Ascending aorta (tissue), 2 donors: ENCODE data around the gene PRKAG1. TPM values are rescaled to one million over a fixed set of nuclear protein-coding genes. Genes with fewer than 3 reads are reported as not detected.

Experiments used
- DNase-seq, 2 donors: peaks; one replicate each; pipeline ENCODE4 v3.0.0-alpha.2; 2019; ENCODE audit warnings: low spot score in 2 of 2
- H3K27ac ChIP-seq, 2 donors: fragments of 200-600 bp; sonication (generic); one replicate each; pipeline ENCODE4 v1.5.1; 2016 to 2017; ENCODE audit warnings: mild to moderate bottlenecking in 1 of 2
- H3K27me3 ChIP-seq: fragments of 200-600 bp; sonication (generic); one replicate; pipeline ENCODE4 v1.5.1; 2017
- H3K36me3 ChIP-seq, 2 donors: fragments of 200-600 bp; sonication (generic); one replicate each; pipeline ENCODE4 v1.5.1; 2016
- H3K4me1 ChIP-seq, 2 donors: fragments of 200-600 bp; sonication (generic); one replicate each; pipeline ENCODE4 v1.5.1; 2016 to 2017; ENCODE audit warnings: mild to moderate bottlenecking in 1 of 2
- H3K4me3 ChIP-seq, 2 donors: fragments of 200-600 bp; sonication (generic); one replicate each; pipeline ENCODE4 v1.5.1; 2016 to 2017; ENCODE audit warnings: mild to moderate bottlenecking in 1 of 2
- H3K9me3 ChIP-seq, 2 donors: fragments of 200-600 bp; sonication (generic); one replicate each; pipeline ENCODE4 v1.5.1; 2016
- intact Hi-C: fragments of 100-400 bp; cut with DNase I; formaldehyde crosslinking; loops from one replicate; pipeline ENCODE4 v1.15.1; 2023
- total RNA-seq: library from RNA; depleted of rRNA; stranded (reverse); fragments of >200 nt; gene quantifications from one replicate; pipeline ENCODE4 v1.1.0, GENCODE V29; 2016
- TF ChIP-seq, protein P1 (sequence below), 3 experiments: fragments of 200-600 bp in 2 of 3; fragments of 450-650 bp in 1 of 3; sonication (generic) in 2 of 3; IDR thresholded peaks; one replicate each; pipeline ENCODE4 v1.5.1; 2016 to 2019; ENCODE audit warnings: antibody characterized with exemption in 3 of 3, mild to moderate bottlenecking in 1 of 3, moderate library complexity in 1 of 3

Gene PRKAG1
- total RNA-seq, 1 donor from 2014 or later = 32.8 TPM

DNA sequence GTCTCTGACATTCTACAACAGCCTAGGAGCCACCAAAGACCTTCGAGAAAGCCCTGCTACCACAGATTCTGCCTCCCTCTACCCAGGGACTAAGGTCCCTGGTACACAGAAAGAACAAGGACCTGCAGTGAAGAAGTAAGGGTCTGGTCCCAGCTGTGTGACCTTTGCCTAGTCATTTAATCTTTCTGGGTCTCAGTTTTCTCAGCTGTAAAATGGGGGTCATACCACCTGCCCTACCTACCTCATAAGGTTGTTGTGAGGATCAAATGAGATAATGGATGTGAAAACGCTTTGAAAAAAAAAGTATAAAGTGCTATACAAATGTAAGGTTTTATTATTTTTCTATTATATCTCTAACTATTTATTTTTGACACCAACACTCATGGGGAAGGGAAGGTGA lies 5.2 kb upstream of the PRKAG1 start:
- DNase-seq = no peak
- Histone ChIP-seq H3K9me3 (no peaks in the 10 kb centered on the region), H3K27ac (no peak overlapping the region), H3K27me3 (no peaks in the 10 kb centered on the region), H3K4me1 (peaks cover 0 to 6% of the 10 kb centered on the region in 2 donors), H3K36me3 (peaks cover 72 to 82% of the 10 kb centered on the region in 2 donors), H3K4me3 (no peak overlapping the region)
- TF ChIP-seq, protein P1, sequence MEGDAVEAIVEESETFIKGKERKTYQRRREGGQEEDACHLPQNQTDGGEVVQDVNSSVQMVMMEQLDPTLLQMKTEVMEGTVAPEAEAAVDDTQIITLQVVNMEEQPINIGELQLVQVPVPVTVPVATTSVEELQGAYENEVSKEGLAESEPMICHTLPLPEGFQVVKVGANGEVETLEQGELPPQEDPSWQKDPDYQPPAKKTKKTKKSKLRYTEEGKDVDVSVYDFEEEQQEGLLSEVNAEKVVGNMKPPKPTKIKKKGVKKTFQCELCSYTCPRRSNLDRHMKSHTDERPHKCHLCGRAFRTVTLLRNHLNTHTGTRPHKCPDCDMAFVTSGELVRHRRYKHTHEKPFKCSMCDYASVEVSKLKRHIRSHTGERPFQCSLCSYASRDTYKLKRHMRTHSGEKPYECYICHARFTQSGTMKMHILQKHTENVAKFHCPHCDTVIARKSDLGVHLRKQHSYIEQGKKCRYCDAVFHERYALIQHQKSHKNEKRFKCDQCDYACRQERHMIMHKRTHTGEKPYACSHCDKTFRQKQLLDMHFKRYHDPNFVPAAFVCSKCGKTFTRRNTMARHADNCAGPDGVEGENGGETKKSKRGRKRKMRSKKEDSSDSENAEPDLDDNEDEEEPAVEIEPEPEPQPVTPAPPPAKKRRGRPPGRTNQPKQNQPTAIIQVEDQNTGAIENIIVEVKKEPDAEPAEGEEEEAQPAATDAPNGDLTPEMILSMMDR (IDR thresholded peaks at IDR 0.05) = no peak
- intact Hi-C loops = no loop called here

DNA sequence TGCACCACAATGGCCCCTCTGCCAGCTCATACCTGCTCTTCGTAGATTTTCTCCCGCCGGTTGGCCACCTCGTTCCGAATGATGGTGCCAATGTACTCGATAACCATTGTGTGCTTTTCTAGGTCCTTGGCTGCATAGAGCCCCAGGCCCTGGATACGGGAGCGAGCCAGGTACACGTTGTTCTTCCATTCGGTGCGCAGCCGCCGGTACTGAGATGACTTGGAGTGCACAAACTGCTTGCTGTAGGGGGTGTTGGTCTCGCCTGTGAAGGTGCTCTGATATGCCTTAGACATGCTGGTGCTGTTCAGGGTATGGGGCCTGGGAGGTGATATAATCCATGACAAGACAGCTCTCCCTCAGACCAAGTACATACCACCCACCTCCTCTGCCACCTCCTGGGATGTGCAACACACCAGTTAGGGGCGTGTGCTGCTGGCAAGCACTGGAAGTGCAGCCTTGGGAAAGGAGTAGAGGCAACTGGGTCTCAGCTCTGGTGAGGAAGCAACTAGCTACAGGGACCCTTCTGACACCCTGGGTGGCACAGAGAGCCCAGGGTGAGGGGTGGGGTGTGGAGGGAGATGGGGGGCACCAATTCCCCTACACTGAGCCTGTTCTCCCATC lies 4.1 kb upstream of the PRKAG1 start:
- DNase-seq = no peak
- intact Hi-C loops = no loop called here
- TF ChIP-seq, protein P1 (IDR thresholded peaks at IDR 0.05) = no peak
- Histone ChIP-seq H3K27ac (no peak overlapping the region), H3K36me3 (peaks cover 61 to 71% of the 10 kb centered on the region in 2 donors), H3K4me3 (no peak overlapping the region), H3K4me1 (peaks cover 0 to 6% of the 10 kb centered on the region in 2 donors), H3K9me3 (no peaks in the 10 kb centered on the region), H3K27me3 (no peaks in the 10 kb centered on the region)

DNA sequence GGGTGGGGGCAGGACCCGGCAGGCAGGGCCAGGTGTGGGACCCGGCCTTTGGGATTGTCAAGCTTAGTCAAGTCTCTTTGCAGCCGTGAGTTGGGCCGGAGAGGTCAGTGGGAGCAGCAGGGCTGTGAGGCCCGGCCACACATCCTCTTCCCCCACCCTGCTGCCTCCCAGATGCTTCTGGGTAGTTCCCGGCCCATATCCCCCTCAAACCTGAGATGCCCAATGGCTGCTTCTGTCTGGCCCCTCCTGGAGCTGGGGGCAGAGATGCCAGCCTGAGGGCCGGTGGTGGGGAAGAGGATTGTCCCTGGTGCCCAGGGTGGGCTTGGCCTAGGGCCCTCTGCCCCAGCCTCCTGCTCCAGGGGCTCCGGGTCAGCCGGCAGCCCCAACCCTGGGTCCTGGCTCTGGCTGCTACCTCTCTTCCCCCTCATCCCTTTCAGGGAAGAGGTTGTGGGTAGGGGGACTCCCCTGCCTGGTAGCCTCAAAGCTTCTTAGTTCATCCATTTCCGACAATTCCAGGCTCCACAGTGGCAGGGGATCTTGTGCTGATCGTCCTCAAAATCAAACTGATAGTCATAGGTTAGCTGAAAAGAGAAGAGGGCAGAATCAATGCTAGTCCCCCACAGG lies 2.8 kb upstream of the PRKAG1 start:
- no peaks in the 10 kb centered on the region for H3K9me3 ChIP-seq
- H3K36me3 ChIP-seq = peaks cover 48 to 58% of the 10 kb centered on the region in 2 donors
- H3K4me3 ChIP-seq = no peak overlapping the region
- DNase-seq = no peak
- H3K27me3 ChIP-seq = no peaks in the 10 kb centered on the region
- no peak overlapping the region for H3K27ac ChIP-seq
- intact Hi-C loops = no loop called here
- TF ChIP-seq, protein P1 (IDR thresholded peaks at IDR 0.05) = no peak
- peaks cover 0 to 6% of the 10 kb centered on the region in 2 donors for H3K4me1 ChIP-seq

DNA sequence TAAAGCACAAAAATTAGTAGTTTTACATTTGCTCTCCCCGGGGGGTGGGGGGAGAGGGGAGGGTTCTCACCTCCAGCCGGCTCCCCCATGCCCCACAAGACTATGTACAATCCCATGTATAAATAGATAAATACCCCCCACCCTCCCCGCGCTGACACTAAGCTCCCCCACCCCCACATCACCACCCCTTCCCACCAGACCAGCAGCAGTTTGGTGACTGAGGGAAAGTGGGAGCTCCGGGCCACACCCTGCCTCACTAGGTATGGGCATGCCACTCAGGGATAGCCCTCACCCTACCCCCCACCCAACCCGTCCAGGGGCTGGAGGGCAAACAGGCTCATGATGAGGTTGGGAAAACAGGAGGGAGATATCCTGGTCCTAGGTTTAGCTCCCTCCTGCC lies 1.9 kb upstream of the PRKAG1 start:
- DNase-seq = no peak
- Histone ChIP-seq H3K4me1 (peaks cover 0 to 6% of the 10 kb centered on the region in 2 donors), H3K27ac (peak overlapping the region; percentile 86 to 96), H3K9me3 (no peaks in the 10 kb centered on the region), H3K36me3 (peaks cover 39 to 48% of the 10 kb centered on the region in 2 donors), H3K27me3 (no peaks in the 10 kb centered on the region), H3K4me3 (no peak overlapping the region)
- intact Hi-C loops = no loop called here
- TF ChIP-seq, protein P1 (IDR thresholded peaks at IDR 0.05) = no peak

DNA sequence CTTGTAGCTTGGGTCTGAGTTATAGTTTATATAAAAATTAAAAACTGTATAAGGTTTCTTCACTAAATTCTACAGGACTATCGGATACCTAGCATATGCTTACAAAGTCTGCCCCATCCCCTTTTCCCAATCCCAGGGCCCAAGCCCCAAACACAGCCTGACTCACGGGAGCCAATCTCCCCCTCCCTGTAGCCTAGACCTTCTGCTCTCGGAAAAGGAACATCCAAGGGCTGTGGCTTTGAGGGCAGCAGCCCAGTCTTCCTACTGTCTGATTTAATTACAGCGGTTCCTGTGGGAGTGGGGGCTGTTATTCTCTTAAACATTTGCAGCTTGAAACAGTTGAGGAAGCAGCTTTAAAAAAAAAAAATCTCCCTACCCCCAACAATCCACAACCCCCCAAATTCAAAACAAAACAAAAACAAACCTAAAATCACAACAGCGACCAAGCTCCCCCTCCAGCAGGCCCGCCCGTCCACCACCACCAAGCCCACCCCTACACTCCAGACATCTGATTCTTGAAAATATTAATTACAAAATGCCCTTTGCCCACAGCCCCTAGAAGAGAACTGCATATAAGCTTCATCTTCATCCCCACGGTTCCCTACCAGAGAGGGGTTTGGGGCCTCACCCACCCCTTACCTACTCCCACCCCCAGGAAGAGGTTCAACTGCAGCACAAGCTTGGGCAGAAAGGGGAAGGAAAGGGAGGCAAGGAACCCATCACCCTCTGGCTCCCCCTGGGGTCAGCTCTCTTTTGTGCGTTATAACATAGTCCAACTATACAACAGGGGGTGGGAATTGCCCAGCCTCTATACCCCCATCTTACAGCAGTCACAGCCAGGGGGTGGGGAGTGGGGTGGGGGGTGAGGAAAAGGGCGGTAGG lies 1.1 kb upstream of the PRKAG1 start:
- TF ChIP-seq, protein P1 (IDR thresholded peaks at IDR 0.05) = peak in 1 of 3 experiments; percentile 13
- Histone ChIP-seq H3K27ac (peak overlapping the region; percentile 86 to 96), H3K4me3 (peak overlapping the region; percentile 85 to 87), H3K4me1 (peaks cover 0 to 6% of the 10 kb centered on the region in 2 donors), H3K36me3 (peaks cover 31 to 41% of the 10 kb centered on the region in 2 donors), H3K27me3 (no peaks in the 10 kb centered on the region), H3K9me3 (no peaks in the 10 kb centered on the region)
- no peak for DNase-seq
- intact Hi-C loops = loop anchor here (5.0 kb wide), 2 partner anchors 38 to 88 kb away; no protein-coding TSS in a partner anchor
